ENCODE results near the gene DUOX1. TPM values are rescaled to one million over a fixed set of nuclear protein-coding genes. Genes with fewer than 3 reads are reported as not detected.

The DUOX1 gene
- total and polyA plus RNA-seq, 9 of the 15 experiments (the other 6 are each of a cell fraction or from before 2014, with no cell fraction given) = 0.01 to 0.22 (median 0.01) TPM; not detected in 6

DNA sequence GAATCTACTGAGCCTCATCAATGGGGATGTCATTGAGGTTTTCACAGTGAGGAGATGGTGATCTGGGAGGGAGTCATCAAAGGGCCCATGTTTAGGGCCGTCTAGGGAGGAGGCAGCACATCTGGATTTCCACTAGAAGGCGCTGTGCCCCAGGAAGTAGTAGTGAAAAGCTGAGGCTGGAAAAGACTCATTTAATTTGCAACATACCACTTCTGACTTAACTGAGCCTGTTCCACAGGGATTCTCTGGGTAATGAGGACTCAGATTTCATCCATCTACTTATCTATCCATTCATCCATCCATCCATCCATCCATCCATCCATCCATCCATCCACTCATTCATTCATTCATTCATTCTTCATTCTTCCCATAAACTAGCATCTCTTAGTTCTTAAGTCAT, 75.4 kb downstream of the DUOX1 start:
- Histone ChIP-seq H3K9me3 (replicated peaks; ENCODE audit: control insufficient read depth, insufficient read depth, low read depth, low read length) (no peaks in the 10 kb centered on the region), H2AFZ (ENCODE audit: low read depth, low read length) (no peak overlapping the region; the same call in 1 of the 2 replicates), H3K36me3 (ENCODE audit: control insufficient read depth, insufficient read depth, low read length) (no peaks in the 10 kb centered on the region), H3K9me1 (ENCODE audit: control insufficient read depth, insufficient read depth, low read length) (no peaks in the 10 kb centered on the region), H3K9ac (ENCODE audit: insufficient read depth in 1 of 2, low read depth in 2 of 2, low read length in 2 of 2) (no peak overlapping the region), H3K4me2 (ENCODE audit: insufficient read depth, low read length) (no peak overlapping the region; the same call in 1 of the 2 replicates), H3K79me2 (ENCODE audit: control insufficient read depth, insufficient read depth, low read length) (no peaks in the 10 kb centered on the region), H3K4me3 (no peak overlapping the region), H3K27ac (ENCODE audit: extremely low read depth, low read depth, low read length) (no peak overlapping the region), H3K4me1 (replicated peaks in 1 of 2; ENCODE audit: control insufficient read depth in 2 of 2, insufficient read depth in 2 of 2, low read length in 2 of 2) (peaks cover 0 to 2% of the 10 kb centered on the region in 2 experiments; a peak in 2 of 5 replicates), H3K27me3 (ENCODE audit: control insufficient read depth in 2 of 2, insufficient read depth in 2 of 2, low read length in 2 of 2) (peaks cover 2 to 4% of the 10 kb centered on the region in 2 experiments; a peak in 1 of 5 replicates), H4K20me1 (replicated peaks; ENCODE audit: control insufficient read depth, insufficient read depth, low read length) (no peaks in the 10 kb centered on the region)
- ChIA-PET CTCF (ENCODE audit: low intra/inter-chr PET ratio) (interaction anchor here (0.9 to 3.4 kb wide), 3 partner anchors 63 to 406 kb away, joined by 3 to 33 read pairs (median 7); no protein-coding TSS in a partner anchor), POLR2A (interaction anchor here (0.6 kb wide), 1 partner anchor 13 kb away, joined by 3 read pairs; no protein-coding TSS in a partner anchor)
- peak; percentile 68 for ATAC-seq
- in situ Hi-C loops (cut with MboI) (loop anchor here (5.0 kb wide), 1 partner anchor 247 kb away; no protein-coding TSS in a partner anchor), intact Hi-C loops (cut with micrococcal nuclease) (loop anchor here (1.0 kb wide), 3 partner anchors 42 to 252 kb away; no protein-coding TSS in a partner anchor)
- 4% methylated on average over 2 of the region's 2 CpGs for WGBS (ENCODE audit: insufficient coverage, low coverage, missing lambda C conversion rate)
- no TSS peak for BruUV-seq (replicated peaks)
- FAIRE-seq = peak; percentile 83
- DNase-seq (ENCODE audit: extremely low read depth in 1 of 4, low spot score in 3 of 4) = peak; percentile 45 to 79 (median 62)
- TF ChIP-seq, protein P1, sequence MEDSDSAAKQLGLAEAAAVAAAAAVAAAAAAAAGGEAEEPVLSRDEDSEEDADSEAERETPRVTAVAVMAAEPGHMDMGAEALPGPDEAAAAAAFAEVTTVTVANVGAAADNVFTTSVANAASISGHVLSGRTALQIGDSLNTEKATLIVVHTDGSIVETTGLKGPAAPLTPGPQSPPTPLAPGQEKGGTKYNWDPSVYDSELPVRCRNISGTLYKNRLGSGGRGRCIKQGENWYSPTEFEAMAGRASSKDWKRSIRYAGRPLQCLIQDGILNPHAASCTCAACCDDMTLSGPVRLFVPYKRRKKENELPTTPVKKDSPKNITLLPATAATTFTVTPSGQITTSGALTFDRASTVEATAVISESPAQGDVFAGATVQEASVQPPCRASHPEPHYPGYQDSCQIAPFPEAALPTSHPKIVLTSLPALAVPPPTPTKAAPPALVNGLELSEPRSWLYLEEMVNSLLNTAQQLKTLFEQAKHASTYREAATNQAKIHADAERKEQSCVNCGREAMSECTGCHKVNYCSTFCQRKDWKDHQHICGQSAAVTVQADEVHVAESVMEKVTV (CRISPR knock-in tag; IDR thresholded peaks at IDR 0.05) = peak; percentile 41; the same call in 1 of the 2 replicates
- TF ChIP-seq RB1 (IDR thresholded peaks at IDR 0.05; ENCODE audit: low read depth) = peak; percentile 24; the same call in 1 of the 2 replicates
- TF ChIP-seq SPI1 (IDR thresholded peaks at IDR 0.05; ENCODE audit: borderline replicate concordance, low read depth, low read length) = 0 out of 2 replicates have a peak, but pooled peaks have one; percentile 6
- no peak for TF ChIP-seq RAD51 (IDR thresholded peaks at IDR 0.05; ENCODE audit: borderline replicate concordance, low read depth)
- TF ChIP-seq L3MBTL2 (IDR thresholded peaks at IDR 0.05) = 0 out of 2 replicates have a peak, but pooled peaks have one; percentile 22
- 0 out of 2 replicates have a peak, but pooled peaks have one; percentile 27 for TF ChIP-seq ETV5 (CRISPR knock-in tag; IDR thresholded peaks at IDR 0.05; ENCODE audit: low read depth)
- TF ChIP-seq, protein P2, sequence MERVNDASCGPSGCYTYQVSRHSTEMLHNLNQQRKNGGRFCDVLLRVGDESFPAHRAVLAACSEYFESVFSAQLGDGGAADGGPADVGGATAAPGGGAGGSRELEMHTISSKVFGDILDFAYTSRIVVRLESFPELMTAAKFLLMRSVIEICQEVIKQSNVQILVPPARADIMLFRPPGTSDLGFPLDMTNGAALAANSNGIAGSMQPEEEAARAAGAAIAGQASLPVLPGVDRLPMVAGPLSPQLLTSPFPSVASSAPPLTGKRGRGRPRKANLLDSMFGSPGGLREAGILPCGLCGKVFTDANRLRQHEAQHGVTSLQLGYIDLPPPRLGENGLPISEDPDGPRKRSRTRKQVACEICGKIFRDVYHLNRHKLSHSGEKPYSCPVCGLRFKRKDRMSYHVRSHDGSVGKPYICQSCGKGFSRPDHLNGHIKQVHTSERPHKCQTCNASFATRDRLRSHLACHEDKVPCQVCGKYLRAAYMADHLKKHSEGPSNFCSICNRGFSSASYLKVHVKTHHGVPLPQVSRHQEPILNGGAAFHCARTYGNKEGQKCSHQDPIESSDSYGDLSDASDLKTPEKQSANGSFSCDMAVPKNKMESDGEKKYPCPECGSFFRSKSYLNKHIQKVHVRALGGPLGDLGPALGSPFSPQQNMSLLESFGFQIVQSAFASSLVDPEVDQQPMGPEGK (CRISPR knock-in tag; IDR thresholded peaks at IDR 0.05; ENCODE audit: borderline replicate concordance) = no peak
- no peak for TF ChIP-seq MYBL2 (IDR thresholded peaks at IDR 0.05; ENCODE audit: low read depth)
- TF ChIP-seq MYBL2 (CRISPR knock-in tag; IDR thresholded peaks at IDR 0.05; ENCODE audit: borderline replicate concordance) = no peak
- peak; percentile 76 for TF ChIP-seq SMC3 (conservative IDR thresholded peaks at IDR 0.05; ENCODE audit: insufficient read depth, low read depth, low read length)
- peak; percentile 53; the same call in 1 of the 2 replicates for TF ChIP-seq KLF16 (IDR thresholded peaks at IDR 0.05)
- peak in 1 of 3 experiments; percentile 37 for TF ChIP-seq YY1 (IDR thresholded peaks at IDR 0.05; ENCODE audit: borderline replicate concordance in 1 of 3, control insufficient read depth in 1 of 3, extremely low read depth in 1 of 3, insufficient read depth in 3 of 3, insufficient read length in 1 of 3, insufficient replicate concordance in 2 of 3, low read depth in 1 of 3, low read length in 2 of 3)
- TF ChIP-seq ARNT (IDR thresholded peaks at IDR 0.05) = 0 out of 4 replicates have a peak, but pooled peaks of 1 of the 2 experiments have one; percentile 22
- 0 out of 2 replicates have a peak, but pooled peaks have one; percentile 21 for TF ChIP-seq BHLHE40 (IDR thresholded peaks at IDR 0.05; ENCODE audit: low read length)
- no peak for TF ChIP-seq ZNF184 (CRISPR knock-in tag; IDR thresholded peaks at IDR 0.05)
- peak in 1 of 2 experiments; percentile 69; a peak in 1 of 4 replicates for TF ChIP-seq RCOR1 (IDR thresholded peaks at IDR 0.05; ENCODE audit: borderline replicate concordance in 1 of 2, low read depth in 2 of 2, low read length in 2 of 2)
- TF ChIP-seq ZNF24 (IDR thresholded peaks at IDR 0.05) = peak; percentile 86
